Prostate gland (tissue), 2 donors: Measurements from ENCODE around the gene URGCP.

Source experiments
- CTCF ChIP-seq, 4 experiments: fragments of 200-600 bp in 2 of 4; fragments of 450-650 bp in 2 of 4; sonication (generic) in 2 of 4; IDR thresholded peaks; 1 replicate in 3 of 4; 2 replicates in 1 of 4; pipeline ENCODE4 v1.5.1; 2016 to 2019; ENCODE audit warnings: antibody characterized with exemption in 4 of 4, mild to moderate bottlenecking in 2 of 4, moderate library complexity in 2 of 4
- POLR2A ChIP-seq: fragments of 450-650 bp; IDR thresholded peaks from one replicate; pipeline ENCODE4 v1.6.1; 2016; ENCODE audit warnings: antibody characterized with exemption, mild to moderate bottlenecking

- TF ChIP-seq CTCF (IDR thresholded peaks at IDR 0.05) = no peak
- no peak for TF ChIP-seq POLR2A
These were observed 50.1 kb downstream of the URGCP start for GRCh38 chr7:43856316-43856715.
